ENCODE measurements around the gene ZXDB.
A peak's percentile ranks its signal among the peaks of the same experiment; 100 is the strongest.
"Not testable (repeated sequence)": the region's sequence is repeated elsewhere in the genome, so short reads cannot be mapped to it uniquely, and the experiment has no call there.

The ZXDB gene

DNA sequence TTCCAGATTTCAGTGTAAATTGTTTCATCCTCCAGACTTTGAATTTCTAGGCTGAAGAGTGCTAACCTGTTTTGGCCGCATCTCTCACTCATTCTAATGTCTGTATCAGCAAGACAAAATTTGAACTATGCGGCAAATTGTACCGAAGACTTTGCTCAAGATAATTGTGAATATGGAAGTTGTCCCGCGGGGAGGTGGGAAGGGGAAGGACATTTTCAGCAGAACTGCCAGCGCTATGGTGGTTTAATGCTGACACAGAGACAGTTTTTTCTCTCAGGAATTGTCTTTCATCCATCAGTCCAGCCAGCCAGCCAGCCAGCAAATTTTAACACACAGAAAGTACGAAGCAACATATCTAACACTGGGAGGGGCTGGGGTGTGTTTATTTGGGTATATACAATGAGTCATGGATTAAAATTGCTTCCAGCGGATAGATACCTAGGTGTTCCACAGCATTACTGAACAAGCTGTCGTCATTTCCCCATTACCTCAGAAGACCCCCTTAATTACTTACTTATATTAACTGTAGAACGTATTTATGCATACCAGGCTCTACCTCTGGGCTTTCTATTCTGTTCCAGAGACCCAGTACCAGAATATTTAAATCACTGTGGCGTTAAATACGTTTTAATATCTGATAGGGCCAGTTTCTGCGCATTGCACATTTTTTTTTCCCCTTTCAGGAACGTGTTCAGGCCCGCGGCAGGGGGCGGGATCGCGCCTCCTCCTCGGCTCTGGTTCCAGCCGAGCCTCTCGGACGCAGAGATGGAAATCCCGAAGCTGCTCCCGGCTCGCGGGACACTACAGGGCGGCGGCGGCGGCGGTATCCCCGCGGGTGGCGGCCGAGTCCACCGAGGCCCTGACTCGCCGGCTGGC is at the start of gene ZXDB:
TSS of gene ZXDB (plus strand) at position 728 of the 876 bp plus-strand sequence. CDS start at position 766, 38 bp downstream.
- not testable (repeated sequence) for DNase-seq

DNA sequence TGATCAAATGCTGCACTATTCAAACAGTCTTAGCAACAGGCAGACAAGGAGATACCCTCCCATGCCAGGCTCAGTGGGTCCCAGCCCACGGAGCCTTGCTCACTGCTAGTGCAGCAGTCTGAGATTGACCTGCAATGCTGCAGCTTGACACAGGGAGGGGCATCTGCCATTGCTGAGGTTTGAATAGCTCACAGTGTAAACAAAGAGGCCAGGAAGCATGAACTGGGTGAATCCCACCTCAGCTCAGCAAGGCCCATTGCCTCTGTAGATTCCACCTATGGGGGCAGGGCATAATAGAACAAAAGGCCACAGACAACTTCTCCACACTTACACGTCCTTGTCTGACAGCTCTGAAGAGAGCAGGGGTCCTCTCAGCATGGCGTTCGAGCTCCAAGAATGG is 26.6 kb upstream of the ZXDB start:
- no peak for DNase-seq

GRCh38 chrX:57573754-57574153 is 18.1 kb upstream of the ZXDB start:
- no peak for DNase-seq

DNA sequence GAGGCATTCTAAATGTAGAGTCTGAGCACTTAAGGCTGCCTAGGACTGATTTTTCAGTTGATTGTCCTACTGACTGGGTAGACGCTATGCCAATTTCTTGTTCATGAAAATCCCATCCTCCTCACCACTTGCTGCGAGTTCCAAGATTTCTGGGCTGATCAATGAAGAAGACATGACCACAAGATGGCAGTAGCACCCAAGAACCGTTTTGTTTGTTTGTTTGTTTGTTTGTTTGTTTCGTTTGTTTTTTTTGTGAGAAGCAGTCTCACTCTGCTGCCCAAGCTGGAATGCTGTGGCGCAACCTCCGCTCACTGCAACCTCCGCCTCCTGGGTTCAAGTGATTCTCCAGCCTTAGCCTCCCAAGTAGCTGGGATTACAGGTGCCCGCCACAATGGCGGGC is 8.9 kb upstream of the ZXDB start:
- not testable (repeated sequence) for DNase-seq

- no peak for DNase-seq
Observed at GRCh38 chrX:57583477-57583876, 8.3 kb upstream of the ZXDB start.

- DNase-seq, result no peak
Observed at GRCh38 chrX:57586360-57586759, 5.5 kb upstream of the ZXDB start.

DNA sequence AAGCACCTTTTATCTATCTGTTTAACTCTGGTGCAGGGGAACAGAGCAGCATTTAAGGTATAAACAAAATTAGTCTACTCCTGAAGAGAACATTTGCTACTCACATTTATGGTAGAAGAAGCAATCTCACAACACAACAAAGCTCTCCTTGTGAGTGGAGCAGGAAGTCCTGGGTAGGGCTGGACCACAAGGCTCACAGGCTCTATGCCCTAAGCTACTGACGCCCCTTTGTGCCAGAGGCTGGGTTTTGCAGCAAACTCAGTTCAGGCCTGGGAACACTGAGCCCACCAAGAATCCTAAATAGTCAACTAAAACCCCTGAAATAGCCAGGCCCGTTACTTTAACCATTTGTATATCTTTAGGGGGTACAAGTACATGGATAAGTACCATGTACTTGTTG is 4.7 kb upstream of the ZXDB start:
- no peak for DNase-seq

DNA sequence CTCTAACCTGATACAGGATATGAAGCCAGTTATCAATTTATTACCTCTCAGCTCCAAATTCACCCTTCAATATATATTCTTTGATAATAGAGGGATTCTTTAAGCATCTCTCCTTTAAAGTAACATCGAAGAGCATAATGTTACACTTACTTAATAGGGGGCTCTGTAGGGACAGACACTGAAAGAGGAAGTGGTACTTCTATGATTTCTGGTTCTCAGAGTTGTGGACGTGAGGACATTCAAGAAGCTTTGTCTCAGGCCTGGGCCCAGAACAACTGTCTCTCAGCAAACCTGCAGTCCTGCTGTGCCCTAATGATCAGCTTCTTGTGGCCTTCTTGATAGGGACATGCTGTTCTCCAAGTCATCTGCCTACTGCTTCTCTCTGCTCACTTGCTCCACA is 4.2 kb upstream of the ZXDB start:
- DNase-seq, result no peak

DNA sequence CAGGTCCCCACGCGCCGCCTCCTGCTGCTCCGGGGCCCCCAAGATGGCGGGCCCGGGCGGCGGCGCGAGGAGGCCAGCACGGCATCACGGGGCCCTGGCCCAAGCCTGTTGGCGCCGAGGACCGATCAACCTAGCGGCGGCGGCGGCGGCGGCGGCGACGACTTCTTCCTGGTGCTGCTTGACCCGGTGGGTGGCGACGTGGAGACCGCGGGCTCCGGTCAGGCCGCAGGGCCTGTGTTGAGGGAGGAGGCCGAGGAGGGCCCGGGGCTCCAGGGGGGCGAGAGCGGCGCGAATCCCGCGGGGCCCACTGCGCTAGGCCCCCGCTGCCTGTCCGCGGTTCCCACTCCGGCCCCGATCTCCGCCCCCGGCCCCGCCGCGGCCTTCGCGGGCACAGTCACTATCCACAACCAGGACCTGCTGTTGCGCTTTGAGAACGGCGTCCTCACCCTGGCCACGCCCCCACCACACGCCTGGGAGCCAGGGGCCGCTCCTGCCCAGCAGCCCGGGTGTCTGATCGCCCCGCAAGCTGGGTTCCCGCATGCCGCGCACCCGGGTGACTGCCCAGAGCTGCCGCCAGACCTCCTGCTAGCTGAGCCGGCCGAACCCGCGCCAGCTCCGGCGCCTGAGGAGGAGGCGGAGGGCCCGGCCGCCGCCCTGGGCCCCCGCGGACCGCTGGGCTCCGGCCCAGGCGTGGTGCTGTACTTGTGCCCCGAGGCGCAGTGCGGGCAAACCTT is 516 bp downstream of the ZXDB start:
- DNase-seq, result not testable (repeated sequence)

- DNase-seq, result peak; percentile 34
Observed at GRCh38 chrX:57592894-57593215, 1.0 kb downstream of the ZXDB start.

GRCh38 chrX:57595381-57595811 is 3.6 kb downstream of the ZXDB start:
- no peak for DNase-seq

GRCh38 chrX:57596109-57596508 is 4.3 kb downstream of the ZXDB start:
- no peak for DNase-seq

GRCh38 chrX:57596516-57596915 is 4.7 kb downstream of the ZXDB start:
- no peak for DNase-seq

- DNase-seq, result no peak
Observed at GRCh38 chrX:57607295-57608187, 15.7 kb downstream of the ZXDB start.

GRCh38 chrX:57613351-57613750 is 21.5 kb downstream of the ZXDB start:
- not testable (repeated sequence) for DNase-seq

- not testable (repeated sequence) for DNase-seq
Observed at GRCh38 chrX:57629438-57629837, 37.6 kb downstream of the ZXDB start.

DNA sequence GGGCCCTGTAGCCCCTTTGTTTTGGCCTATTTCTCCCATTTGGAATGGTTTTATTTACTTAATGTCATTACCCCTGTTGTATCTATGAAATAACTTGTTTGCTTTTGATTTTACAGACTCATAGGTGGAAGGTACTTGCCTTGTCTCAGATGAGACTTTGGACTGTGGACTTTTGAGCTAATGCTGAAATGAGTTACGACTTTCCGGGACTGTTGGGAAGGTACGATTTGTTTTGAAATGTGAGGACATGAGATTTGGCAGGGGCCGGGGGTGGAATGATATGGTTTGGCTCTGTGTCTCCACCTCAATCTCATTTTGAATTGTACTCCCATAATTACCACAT is 48.8 kb downstream of the ZXDB start:
- DNase-seq, result no peak

- no peak for DNase-seq
Observed at GRCh38 chrX:57641338-57641737, 49.5 kb downstream of the ZXDB start.

GRCh38 chrX:57643698-57644097 is 51.9 kb downstream of the ZXDB start:
- no peak for DNase-seq

GRCh38 chrX:57647020-57647419 is 55.2 kb downstream of the ZXDB start:
- no peak for DNase-seq
